IMR-90 (cell line): ENCODE measurements around the gene NHLRC3.

Source experiments
- CEBPB ChIP-seq: IDR thresholded peaks from 2 replicates; pipeline ENCODE4 v1.6.1; 2012; ENCODE audit warnings: low read depth, low read length, improper control_type of control experiment
- POLR2A ChIP-seq: IDR thresholded peaks from 2 replicates; pipeline ENCODE4 v1.6.1; 2012; ENCODE audit warnings: mild to moderate bottlenecking, low read depth, low read length
- RAD21 ChIP-seq: IDR thresholded peaks from 2 replicates; pipeline ENCODE4 v1.6.1; 2012; ENCODE audit warnings: low read length, improper control_type of control experiment
- TF ChIP-seq, protein P1 (sequence below): conservative IDR thresholded peaks from 2 replicates; pipeline ENCODE4 v1.5.1; 2012; ENCODE audit warnings: mild to moderate bottlenecking, low read depth, low read length, improper control_type of control experiment

DNA sequence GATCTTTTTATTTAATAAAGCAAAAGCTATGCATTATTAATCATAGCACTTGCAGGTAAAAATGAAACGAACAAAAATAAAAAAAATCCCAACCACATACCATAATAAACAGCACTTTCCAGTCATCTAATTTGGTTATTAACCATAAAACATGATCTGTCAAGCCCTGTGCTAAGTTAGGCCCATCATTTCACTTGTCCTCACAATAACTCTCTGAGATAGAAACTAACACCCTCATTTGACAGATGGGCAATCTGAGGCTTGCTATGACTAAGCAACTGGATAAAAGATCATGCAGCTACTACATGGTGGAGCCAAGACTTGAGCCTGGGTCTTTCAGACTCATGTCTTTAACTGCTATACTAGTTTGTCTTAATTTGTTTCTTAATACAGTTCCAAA lies 22.2 kb upstream of the NHLRC3 start:
- TF ChIP-seq POLR2A, result no peak
- TF ChIP-seq RAD21, result no peak
- TF ChIP-seq, protein P1, sequence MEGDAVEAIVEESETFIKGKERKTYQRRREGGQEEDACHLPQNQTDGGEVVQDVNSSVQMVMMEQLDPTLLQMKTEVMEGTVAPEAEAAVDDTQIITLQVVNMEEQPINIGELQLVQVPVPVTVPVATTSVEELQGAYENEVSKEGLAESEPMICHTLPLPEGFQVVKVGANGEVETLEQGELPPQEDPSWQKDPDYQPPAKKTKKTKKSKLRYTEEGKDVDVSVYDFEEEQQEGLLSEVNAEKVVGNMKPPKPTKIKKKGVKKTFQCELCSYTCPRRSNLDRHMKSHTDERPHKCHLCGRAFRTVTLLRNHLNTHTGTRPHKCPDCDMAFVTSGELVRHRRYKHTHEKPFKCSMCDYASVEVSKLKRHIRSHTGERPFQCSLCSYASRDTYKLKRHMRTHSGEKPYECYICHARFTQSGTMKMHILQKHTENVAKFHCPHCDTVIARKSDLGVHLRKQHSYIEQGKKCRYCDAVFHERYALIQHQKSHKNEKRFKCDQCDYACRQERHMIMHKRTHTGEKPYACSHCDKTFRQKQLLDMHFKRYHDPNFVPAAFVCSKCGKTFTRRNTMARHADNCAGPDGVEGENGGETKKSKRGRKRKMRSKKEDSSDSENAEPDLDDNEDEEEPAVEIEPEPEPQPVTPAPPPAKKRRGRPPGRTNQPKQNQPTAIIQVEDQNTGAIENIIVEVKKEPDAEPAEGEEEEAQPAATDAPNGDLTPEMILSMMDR, result no peak
- no peak for TF ChIP-seq CEBPB
